GM18508 (cell line): ENCODE data around the gene MSL3.

ENCODE experiments used
- ATAC-seq: cut with Tn5 transposase; IDR thresholded peaks from one replicate; pipeline ENCODE4 v1.9.1; 2021; ENCODE audit warnings: moderate number of reproducible peaks; ENCODE audit not compliant: insufficient read depth, unreplicated experiment

Gene MSL3

GRCh38 chrX:11813341-11813740, 55.3 kb downstream of the MSL3 start:
- no peak for ATAC-seq
